Endodermal cell (in vitro differentiated cells): ENCODE measurements around the gene PLCH2. TPM values are rescaled to one million over a fixed set of nuclear protein-coding genes. Genes with fewer than 3 reads are reported as not detected.

ENCODE experiments used
- DNase-seq: peaks from one replicate; pipeline ENCODE4 v3.0.0-alpha.2; 2017
- H3K27ac ChIP-seq: 2 replicates; pipeline ENCODE4 v1.5.1; 2013; ENCODE audit warnings: mild to moderate bottlenecking, low read depth, low read length, moderate library complexity
- H3K27me3 ChIP-seq: 2 replicates; pipeline ENCODE4 v1.6.1; 2013; ENCODE audit warnings: mild to moderate bottlenecking, low read length, moderate library complexity; ENCODE audit not compliant: insufficient read depth, control insufficient read depth, poor library complexity, severe bottlenecking
- H3K36me3 ChIP-seq: 2 replicates; pipeline ENCODE4 v1.7.0; 2013; ENCODE audit warnings: mild to moderate bottlenecking, low read length, moderate library complexity; ENCODE audit not compliant: control insufficient read depth, insufficient read depth
- H3K4me1 ChIP-seq: one replicate; pipeline ENCODE4 v1.7.0; 2013; ENCODE audit warnings: low read length; ENCODE audit not compliant: control insufficient read depth, insufficient read depth
- H3K4me3 ChIP-seq: 2 replicates; pipeline ENCODE4 v1.5.1; 2013; ENCODE audit warnings: mild to moderate bottlenecking, low read length, moderate library complexity
- H3K9ac ChIP-seq: 2 replicates; pipeline ENCODE4 v1.6.1; 2013; ENCODE audit warnings: mild to moderate bottlenecking, low read length, moderate library complexity; ENCODE audit not compliant: poor library complexity, severe bottlenecking; ENCODE audit errors: extremely low read depth
- H3K9me3 ChIP-seq: 2 replicates; pipeline ENCODE4 v1.6.1; 2013; ENCODE audit warnings: mild to moderate bottlenecking, low read length, moderate library complexity; ENCODE audit not compliant: control insufficient read depth
- H3K27ac Mint-ChIP-seq: 2 replicates; pipeline ENCODE4 v1.8.0; 2020; ENCODE audit warnings: mixed read lengths
- H3K27me3 Mint-ChIP-seq: 2 replicates; pipeline ENCODE4 v1.8.0; 2021; ENCODE audit warnings: mild to moderate bottlenecking, mixed read lengths; ENCODE audit not compliant: insufficient read depth
- H3K36me3 Mint-ChIP-seq: 2 replicates; pipeline ENCODE4 v1.8.0; 2020; ENCODE audit warnings: low read depth, mixed read lengths
- H3K4me1 Mint-ChIP-seq: 2 replicates; pipeline ENCODE4 v1.8.0; 2020; ENCODE audit warnings: mixed read lengths
- H3K4me3 Mint-ChIP-seq: 2 replicates; pipeline ENCODE4 v1.8.0; 2020; ENCODE audit warnings: mild to moderate bottlenecking, moderate library complexity, mixed read lengths
- H3K9me3 Mint-ChIP-seq: 2 replicates; pipeline ENCODE4 v1.8.0; 2020; ENCODE audit warnings: mild to moderate bottlenecking, mixed read lengths
- CTCF ChIP-seq: fragments of 200-600 bp; sonication (generic); conservative IDR thresholded peaks from 2 replicates; pipeline ENCODE4 v1.5.0; 2021; ENCODE audit warnings: antibody characterized with exemption, mild to moderate bottlenecking
- WGBS, 2 experiments: methylation state at CpG; one replicate each; pipeline versions ENCODE4 v1.1.5 to v1.1.7; 2013; ENCODE audit warnings: missing lambda C conversion rate in 2 of 2, mixed read lengths in 1 of 2; ENCODE audit not compliant: insufficient coverage in 1 of 2, insufficient read length in 1 of 2; 5-methylcytosine and 5-hydroxymethylcytosine counted together
- total RNA-seq, 2 donors: library from RNA; stranded (reverse); fragmentation: NEBNext Ultra II Directional in 1 of 2; extraction: Animal tissue kit (Norgen Biotek cat#: 25700) in 1 of 2; gene quantifications; 2 replicates in 1 of 2; 3 replicates in 1 of 2; pipeline ENCODE4 v1.2.1, GENCODE V29; 2021

PLCH2 gene
- total RNA-seq, 2 donors from 2014 or later, result 0.18 to 0.31 TPM

- no peaks in the 10 kb centered on the region for H3K27me3 ChIP-seq
- no peaks in the 10 kb centered on the region for H3K4me1 Mint-ChIP-seq
- no peaks in the 10 kb centered on the region for H3K36me3 Mint-ChIP-seq
- no peak overlapping the region for H3K9ac ChIP-seq
- H3K27me3 Mint-ChIP-seq, result no peaks in the 10 kb centered on the region
- no peak overlapping the region for H3K4me3 Mint-ChIP-seq
- WGBS, 2 experiments, result 90 to 96% methylated on average over 7 to 10 of the region's 10 CpGs
- H3K9me3 ChIP-seq, result no peaks in the 10 kb centered on the region
- no peaks in the 10 kb centered on the region for H3K4me1 ChIP-seq
- no peaks in the 10 kb centered on the region for H3K9me3 Mint-ChIP-seq
- no peaks in the 10 kb centered on the region for H3K36me3 ChIP-seq
- no peak overlapping the region for H3K27ac ChIP-seq
- no peak for DNase-seq
- no peak overlapping the region for H3K27ac Mint-ChIP-seq
- no peak for TF ChIP-seq CTCF
- H3K4me3 ChIP-seq, result no peak overlapping the region
These were observed 21.9 kb upstream of the PLCH2 start for GRCh38 chr1:2454227-2454626.

GRCh38 chr1:2455757-2456156, 20.3 kb upstream of the PLCH2 start:
- H3K4me1 Mint-ChIP-seq, result no peaks in the 10 kb centered on the region
- no peak for TF ChIP-seq CTCF
- Histone ChIP-seq H3K4me3 (no peak overlapping the region), H3K9ac (no peak overlapping the region), H3K36me3 (no peaks in the 10 kb centered on the region), H3K4me1 (no peaks in the 10 kb centered on the region), H3K27ac (no peak overlapping the region), H3K9me3 (no peaks in the 10 kb centered on the region), H3K27me3 (no peaks in the 10 kb centered on the region)
- no peak overlapping the region for H3K4me3 Mint-ChIP-seq
- no peaks in the 10 kb centered on the region for H3K36me3 Mint-ChIP-seq
- WGBS, 2 experiments, result 90 to 92% methylated on average over 11 to 21 of the region's 21 CpGs
- H3K9me3 Mint-ChIP-seq, result no peaks in the 10 kb centered on the region
- no peak for DNase-seq
- no peak overlapping the region for H3K27ac Mint-ChIP-seq
- no peaks in the 10 kb centered on the region for H3K27me3 Mint-ChIP-seq

GRCh38 chr1:2457444-2457843, 18.6 kb upstream of the PLCH2 start:
- TF ChIP-seq CTCF, result no peak
- H3K9ac ChIP-seq, result no peak overlapping the region
- Mint-ChIP-seq H3K4me1 (no peaks in the 10 kb centered on the region), H3K36me3 (no peaks in the 10 kb centered on the region), H3K9me3 (no peaks in the 10 kb centered on the region), H3K27me3 (no peaks in the 10 kb centered on the region), H3K27ac (no peak overlapping the region), H3K4me3 (no peak overlapping the region)
- no peaks in the 10 kb centered on the region for H3K36me3 ChIP-seq
- H3K9me3 ChIP-seq, result no peaks in the 10 kb centered on the region
- H3K27ac ChIP-seq, result no peak overlapping the region
- H3K27me3 ChIP-seq, result no peaks in the 10 kb centered on the region
- H3K4me1 ChIP-seq, result no peaks in the 10 kb centered on the region
- no peak overlapping the region for H3K4me3 ChIP-seq
- no peak for DNase-seq
- 90 to 92% methylated on average over 14 to 17 of the region's 17 CpGs for WGBS, 2 experiments
